GDM1 (cell line): ENCODE results near the gene NME8.
"Not testable (repeated sequence)": the region's sequence is repeated elsewhere in the genome, so short reads cannot be mapped to it uniquely, and the experiment has no call there.

Experiments used
- DNase-seq: peaks from one replicate; lab custom pipeline; 2025; lab: John Stamatoyannopoulos, UW

NME8 gene

DNA sequence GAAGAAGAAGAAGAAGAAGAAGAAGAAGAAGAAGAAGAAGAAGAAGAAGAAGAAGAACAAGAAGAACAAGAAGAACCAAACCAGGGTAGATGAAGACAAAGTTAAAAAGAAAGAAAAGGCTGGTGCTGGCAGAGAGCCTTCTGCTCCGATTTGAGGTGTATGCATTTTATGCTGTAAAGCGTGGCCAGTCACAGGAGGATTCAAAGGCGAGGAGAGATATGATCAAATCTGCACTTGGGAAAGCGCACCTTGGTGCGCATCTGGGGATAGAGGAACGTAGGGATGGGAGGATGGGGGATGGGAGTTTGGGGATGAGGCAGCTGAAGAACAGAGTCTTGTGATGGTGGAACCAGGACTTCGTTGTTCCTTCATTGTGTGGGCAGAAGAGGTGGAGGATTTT, at the start of gene NME8:
Gene NME8 (plus strand): TSS at position 301 of the 400 bp plus-strand sequence. CDS start 1,670 bp downstream, outside the sequence.
- no peak for DNase-seq

GRCh38 chr7:37806152-37806551, 42.2 kb upstream of the NME8 start:
- no peak for DNase-seq

DNA sequence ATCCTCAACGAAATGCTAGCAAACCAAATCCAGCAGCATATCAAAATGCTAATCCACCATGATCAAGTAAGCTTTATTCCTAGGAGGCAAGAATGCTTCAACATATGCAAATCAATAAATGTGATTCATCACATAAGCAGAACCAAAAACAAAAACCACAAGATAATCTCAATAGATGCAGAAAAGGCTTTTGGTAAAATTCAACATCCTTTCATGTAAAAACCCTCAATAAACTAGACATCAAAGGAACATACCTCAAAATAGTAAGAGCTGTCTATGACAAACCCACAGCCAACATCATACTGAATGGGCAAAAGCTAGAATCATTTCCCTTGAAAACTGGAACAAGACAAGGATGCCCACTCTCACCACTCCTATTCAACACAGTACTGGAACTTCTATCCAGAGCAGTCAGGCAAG, 36.2 kb upstream of the NME8 start:
- not testable (repeated sequence) for DNase-seq

GRCh38 chr7:37815671-37816371, 32.6 kb upstream of the NME8 start:
- DNase-seq, result no peak

DNA sequence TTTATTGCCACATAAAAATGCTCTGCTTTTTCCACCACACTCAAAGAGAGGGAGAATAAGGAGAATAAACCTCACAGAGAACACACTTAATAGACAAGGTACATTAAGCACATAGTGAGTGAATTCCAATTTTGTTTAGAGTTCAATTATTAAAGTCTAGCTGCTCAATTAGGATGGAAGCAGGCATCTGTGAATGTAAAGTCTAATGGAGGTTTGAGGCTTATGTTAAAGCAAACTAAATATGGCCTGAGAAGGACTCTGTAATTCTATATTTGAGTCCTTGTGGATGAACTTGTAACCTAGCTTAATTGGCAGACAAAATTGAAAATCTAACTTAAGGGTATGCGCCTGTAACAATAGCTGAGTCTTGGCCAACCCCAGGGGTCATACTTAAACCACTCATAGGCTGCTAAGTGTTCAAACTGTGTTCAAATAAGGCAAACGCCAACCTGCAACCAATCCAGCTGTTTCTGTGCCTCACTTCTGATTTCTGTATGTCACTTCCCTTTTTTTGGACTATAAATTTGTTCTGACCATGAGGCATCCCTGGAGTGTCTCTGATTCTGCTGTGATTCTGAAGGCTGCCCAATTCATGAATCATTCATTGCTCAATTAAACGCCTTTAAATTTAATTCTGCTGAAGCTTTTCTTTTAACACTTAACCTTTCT, 31.3 kb upstream of the NME8 start:
- DNase-seq, result no peak

DNA sequence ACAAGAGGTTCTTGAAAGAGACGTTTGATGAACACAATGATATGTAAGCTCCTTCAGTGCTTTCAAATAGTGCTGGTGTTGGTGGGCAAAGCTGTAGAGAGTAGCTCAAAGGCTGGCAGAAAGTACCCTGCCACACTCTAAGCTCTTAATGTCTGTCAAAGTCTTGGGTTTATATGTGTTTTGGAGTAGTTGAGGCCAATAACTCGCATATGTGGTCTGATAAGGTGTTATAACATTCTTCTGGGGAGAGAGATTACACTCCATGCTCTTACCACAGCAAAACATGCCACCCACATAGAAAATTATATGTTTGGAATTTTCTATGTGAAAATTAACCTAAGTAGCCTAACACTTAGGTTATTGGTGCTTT, 30.8 kb upstream of the NME8 start:
- DNase-seq, result no peak

DNA sequence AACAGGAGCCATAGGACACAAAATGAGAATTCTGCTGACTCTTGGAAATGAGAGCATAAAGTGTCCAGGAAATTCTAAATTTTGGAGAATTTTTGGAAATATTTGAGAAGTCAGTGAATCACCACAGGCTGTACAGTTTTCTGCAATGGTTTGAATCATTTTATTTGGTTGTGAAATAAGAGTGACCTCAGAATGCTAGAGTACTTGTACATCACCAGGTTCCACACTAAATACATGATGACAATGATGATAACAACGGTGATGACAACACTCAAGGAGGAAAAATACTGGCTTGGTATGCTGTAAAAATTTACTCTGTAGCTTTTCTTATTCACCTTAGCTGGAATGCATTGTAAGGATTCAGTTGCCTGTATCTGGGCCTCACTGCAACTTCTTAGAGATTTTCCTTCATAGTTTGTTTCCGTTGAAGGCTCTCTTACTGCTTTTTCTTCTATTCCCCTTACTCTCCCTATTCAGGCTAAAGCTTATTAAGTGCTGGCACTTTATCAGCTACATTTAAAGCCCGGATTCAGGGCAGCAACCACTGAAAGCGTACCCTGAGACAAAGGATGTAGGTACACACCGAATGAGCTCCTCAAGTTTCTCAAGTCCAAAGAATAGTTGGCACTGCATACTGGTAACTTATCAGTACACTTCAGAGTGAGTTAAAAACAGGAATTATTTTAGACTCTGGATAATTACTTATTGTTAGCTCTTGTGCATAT, 30.2 kb upstream of the NME8 start:
- no peak for DNase-seq

DNA sequence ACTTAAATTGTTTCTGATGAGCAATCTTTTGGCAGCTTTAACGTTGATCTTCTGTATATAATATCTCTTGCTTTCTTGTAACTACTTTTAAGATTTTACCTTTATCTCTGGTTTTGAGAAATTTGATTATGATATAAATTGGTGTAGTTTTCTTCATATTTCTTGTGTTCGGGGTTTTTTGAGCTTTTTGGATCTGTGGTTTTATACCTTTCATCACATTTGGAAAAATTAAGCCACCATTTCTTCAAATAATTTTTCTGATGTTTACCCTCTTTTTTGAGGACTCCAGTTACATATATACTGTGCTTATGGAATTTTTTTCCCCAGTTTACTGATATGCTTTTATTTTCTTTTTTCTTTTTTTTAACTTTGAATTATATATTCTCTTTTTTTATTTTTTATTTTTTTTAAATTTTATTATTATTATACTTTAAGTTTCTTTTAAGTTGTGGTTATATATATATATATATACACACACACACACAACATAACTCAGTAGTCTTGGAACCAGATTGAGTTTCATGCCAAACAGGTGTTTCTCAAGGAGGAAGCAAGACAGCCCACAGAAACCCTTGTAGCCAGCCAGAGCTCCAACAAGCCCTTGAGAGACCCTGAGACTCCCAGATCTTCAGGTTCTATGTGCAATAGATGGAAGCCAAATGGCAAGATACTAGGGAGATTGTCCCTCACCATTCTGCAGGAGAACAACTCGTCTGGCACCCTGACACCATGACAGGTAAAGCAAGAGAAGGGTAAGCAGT, 27.5 kb upstream of the NME8 start:
- no peak for DNase-seq

- DNase-seq, result no peak
Observed at GRCh38 chr7:37822946-37823345, 25.5 kb upstream of the NME8 start.

- DNase-seq, result no peak
Observed at GRCh38 chr7:37823557-37823956, 24.8 kb upstream of the NME8 start.

- DNase-seq, result peak; percentile 36
Observed at GRCh38 chr7:37825038-37825437, 23.4 kb upstream of the NME8 start.

DNA sequence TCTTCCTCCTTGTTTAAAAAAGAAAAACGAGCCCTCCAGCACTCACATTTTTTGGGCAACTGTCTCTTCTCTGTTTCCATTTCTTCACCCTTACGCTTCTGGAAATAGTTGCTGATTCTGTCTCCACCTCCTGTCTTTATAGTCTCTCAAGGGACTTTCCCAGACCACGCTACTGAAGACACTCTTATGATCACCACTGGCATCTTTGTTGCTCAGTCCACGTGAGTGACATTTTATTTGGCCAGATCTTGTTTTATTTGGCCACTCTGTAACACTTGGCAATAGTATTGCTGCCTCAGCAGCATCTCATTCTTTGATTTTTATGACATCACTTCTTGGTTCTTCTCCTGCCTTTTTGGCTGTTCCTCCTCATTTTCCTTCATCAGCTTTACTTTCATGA, 21.6 kb upstream of the NME8 start:
- no peak for DNase-seq

DNA sequence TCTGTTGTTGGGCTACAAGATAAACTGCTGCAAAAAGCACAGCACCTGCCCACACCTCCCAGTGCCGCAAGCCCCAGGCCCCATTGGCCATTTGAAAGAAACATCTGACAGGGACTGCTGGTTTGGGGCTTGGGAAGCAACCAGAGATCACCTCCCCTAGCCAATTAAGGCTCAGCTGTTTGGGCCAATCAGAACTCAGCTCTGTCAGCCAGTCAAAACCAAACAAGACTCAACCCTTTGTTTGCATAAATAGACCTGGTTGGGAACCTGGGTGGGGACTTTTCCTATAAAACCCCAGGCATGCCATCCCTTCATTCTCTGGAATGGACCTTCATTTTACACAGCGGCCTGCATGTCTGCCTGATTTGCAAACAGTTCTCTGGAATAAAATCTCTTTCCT, 17.2 kb upstream of the NME8 start:
- no peak for DNase-seq

DNA sequence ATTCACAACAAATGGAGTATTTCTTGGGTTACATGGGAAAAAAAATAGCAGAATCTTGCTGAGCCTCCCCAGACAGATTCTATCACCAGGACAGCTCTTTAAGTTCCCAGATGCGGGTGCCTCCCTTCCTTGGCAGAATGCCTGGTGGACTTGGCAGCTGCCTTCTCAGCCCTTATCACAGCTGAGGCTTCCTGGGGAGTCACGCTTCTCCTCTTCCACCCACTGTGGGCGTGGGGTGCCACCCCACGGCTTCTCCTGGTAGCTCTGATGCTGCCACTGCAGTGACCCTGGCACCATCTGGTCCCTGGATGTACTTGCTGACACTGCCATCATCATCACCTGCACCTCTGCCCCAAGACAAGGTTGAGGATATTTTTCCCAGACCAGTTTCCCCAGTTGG, 16.2 kb upstream of the NME8 start:
- DNase-seq, result peak; percentile 76

DNA sequence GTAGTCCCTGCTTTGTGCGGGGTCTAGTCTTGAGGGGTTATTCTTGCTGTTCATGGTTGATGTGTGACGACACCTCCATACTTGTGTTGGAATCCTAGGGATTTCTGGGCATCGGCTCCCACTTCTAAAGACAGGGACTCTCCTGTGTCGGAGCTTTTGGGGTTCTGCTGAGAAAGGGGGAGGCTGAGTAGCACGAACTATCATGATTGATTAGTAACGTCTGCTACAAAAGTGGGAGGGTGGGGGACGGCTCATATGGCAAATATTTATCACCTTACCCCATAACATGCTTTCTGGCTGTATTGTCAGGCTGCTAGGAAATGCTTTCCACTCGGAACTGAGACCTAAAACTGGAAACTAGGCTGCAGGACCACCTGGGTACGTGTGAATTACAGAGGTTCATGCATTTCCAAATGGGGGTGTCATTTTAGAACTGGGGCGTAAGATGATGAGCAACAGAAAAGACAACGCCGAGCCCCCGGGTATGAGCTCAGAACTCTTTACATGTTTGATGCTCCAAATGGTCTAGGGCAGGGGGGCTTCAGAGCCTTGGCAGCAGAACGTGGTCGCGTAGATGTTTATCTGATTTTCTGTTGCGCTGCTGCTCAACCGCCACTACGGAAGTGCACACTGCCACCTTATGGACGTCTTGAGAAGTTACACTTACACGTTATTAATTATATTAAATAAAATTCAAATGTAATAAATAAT, 15.1 kb upstream of the NME8 start:
- DNase-seq, result peak; percentile 32

- no peak for DNase-seq
Observed at GRCh38 chr7:37833818-37834146, 14.6 kb upstream of the NME8 start.

- no peak for DNase-seq
Observed at GRCh38 chr7:37853468-37853867, 5.1 kb downstream of the NME8 start.

- DNase-seq, result no peak
Observed at GRCh38 chr7:37882086-37882485, 33.7 kb downstream of the NME8 start.

- DNase-seq, result no peak
Observed at GRCh38 chr7:37893359-37893758, 45.0 kb downstream of the NME8 start.

DNA sequence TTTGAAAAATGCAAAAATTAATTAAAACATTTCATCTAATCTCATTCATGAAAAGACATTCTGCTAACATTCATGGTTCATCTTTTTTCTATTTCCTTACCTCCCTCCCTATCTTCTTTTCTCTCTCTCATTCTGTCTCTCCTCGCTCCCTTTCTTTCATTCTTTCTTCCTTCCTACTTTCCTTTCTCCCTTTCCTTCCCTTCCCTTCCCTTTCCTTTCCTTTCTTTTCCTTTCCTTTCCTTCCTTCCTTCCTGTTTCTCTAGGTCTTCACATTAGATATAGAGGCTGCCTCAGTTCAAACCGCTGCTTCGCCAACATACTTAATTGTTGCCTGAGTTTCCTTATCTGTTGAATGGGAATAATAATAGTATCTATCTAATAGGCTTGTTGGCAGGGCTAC, 46.3 kb downstream of the NME8 start:
- no peak for DNase-seq

DNA sequence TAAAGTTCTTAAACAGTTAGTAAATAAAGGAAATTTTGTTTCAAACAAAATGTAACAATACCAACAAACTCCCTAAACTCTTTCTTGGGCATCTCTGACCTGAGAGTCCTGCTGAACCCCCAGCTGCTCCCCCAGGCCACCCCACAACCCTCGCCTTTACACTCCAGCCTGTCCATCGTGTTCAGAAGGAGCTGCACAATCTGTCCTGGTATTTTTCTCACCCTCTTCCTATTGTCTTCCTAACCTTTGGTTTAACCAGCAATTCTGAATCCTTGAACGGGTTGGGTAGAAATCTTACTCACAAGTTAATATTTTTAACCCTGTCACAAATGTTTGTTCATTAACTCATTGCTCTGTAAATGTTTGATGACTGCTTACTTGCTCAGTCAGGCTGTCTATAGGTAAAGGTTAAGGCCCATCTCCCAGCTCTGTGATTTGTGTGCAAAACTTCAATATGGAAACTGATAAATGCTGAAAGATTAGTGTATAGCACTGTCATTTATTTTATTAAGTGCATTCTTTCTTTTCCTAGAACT, 51.4 kb downstream of the NME8 start:
- no peak for DNase-seq
